AG04449 (cell line): ENCODE measurements around the gene PIP4K2A.
A peak's percentile ranks its signal among the peaks of the same experiment; 100 is the strongest.

Experiments used
- CTCF ChIA-PET: fragments of 350-600 bp; formaldehyde crosslinking; extraction: SDS; loops from one replicate; lab custom pipeline; 2021; ENCODE audit warnings: antibody characterized with exemption; lab: Yijun Ruan, JAX
- POLR2A ChIA-PET: fragments of 400-600, 350-600 bp; formaldehyde crosslinking; extraction: SDS; loops from one replicate; lab custom pipeline; 2020; ENCODE audit warnings: antibody characterized with exemption, inconsistent platforms; lab: Yijun Ruan, JAX
- DNase-seq: peaks from one replicate; pipeline ENCODE4 v3.0.0-alpha.2; 2010; ENCODE audit warnings: low read depth, low spot score
- H3K4me3 ChIP-seq: 2 replicates; pipeline ENCODE4 v1.5.1; 2011; ENCODE audit warnings: low read depth, mild to moderate bottlenecking, control low read depth, low read length
- TF ChIP-seq, protein P1 (sequence below): IDR thresholded peaks from one replicate; pipeline ENCODE4 v1.5.1; 2011; ENCODE audit warnings: mild to moderate bottlenecking, moderate library complexity, low read length, control low read depth, inconsistent platforms; ENCODE audit not compliant: insufficient read depth; ENCODE audit errors: missing control alignments

The PIP4K2A gene

DNA sequence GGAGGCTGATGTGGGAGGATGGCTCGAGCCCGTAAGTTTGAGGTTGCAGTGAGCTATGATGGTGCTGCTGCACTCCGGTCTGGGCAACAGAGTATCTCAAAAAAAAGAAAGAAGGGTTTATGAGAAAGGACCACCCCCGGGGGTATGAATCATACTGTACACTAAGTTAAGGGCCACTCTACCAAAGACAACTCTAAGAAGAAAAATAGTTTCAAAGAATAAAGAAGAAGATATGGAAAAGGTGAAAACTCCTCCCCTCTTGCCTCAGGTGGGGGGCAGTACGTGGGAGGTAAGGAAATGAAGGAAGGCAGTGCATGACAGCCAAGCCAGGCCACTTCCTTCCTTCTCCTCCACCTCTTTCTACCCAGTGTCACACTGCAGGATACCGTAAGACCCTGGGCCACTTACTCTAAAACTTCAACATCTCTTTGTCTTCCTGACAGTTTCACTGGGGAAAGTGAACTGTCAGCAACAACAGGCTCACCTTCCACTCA is 61.3 kb downstream of the PIP4K2A start:
- TF ChIP-seq, protein P1, sequence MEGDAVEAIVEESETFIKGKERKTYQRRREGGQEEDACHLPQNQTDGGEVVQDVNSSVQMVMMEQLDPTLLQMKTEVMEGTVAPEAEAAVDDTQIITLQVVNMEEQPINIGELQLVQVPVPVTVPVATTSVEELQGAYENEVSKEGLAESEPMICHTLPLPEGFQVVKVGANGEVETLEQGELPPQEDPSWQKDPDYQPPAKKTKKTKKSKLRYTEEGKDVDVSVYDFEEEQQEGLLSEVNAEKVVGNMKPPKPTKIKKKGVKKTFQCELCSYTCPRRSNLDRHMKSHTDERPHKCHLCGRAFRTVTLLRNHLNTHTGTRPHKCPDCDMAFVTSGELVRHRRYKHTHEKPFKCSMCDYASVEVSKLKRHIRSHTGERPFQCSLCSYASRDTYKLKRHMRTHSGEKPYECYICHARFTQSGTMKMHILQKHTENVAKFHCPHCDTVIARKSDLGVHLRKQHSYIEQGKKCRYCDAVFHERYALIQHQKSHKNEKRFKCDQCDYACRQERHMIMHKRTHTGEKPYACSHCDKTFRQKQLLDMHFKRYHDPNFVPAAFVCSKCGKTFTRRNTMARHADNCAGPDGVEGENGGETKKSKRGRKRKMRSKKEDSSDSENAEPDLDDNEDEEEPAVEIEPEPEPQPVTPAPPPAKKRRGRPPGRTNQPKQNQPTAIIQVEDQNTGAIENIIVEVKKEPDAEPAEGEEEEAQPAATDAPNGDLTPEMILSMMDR: no peak
- H3K4me3 ChIP-seq: no peak overlapping the region
- ChIA-PET CTCF (interaction anchor here (1.0 kb wide), 1 partner anchor 79 kb away, joined by 3 read pairs; no protein-coding TSS in a partner anchor), POLR2A (no interaction called here)
- no peak for DNase-seq

DNA sequence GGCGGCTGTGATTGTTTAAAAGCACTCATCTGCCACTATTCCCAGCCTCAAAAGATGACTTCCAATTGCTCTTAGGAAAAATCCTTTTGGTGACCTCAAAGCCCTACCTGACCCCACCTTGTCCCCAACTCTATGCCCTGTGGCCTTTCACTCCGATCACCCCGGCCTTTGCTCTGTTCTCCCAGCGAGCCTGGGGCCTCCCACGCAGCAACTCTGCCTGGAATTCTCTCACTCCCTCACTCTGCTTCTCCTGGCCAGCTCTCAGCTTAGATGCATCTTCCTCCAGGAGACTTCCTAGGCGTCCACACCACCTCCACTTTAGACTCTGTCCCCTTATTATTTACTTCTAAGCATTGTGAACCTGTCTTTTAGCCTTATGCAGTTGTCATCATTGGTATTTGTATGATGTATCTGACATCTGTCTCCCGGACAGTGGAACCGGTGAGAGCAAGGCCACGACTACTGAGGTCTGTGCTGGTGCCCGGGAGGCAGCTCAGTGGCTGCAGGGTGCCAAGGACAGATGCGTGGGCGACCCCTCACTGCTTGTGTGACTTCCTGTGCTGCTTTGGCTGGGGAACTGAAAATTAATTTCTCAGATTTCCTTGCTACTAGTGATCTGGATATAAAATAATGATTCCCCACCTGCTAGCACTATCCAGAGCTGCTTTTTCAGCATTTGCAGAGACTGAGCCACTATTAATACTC is 63.0 kb downstream of the PIP4K2A start:
- TF ChIP-seq, protein P1: no peak
- CTCF ChIA-PET: no interaction called here
- POLR2A ChIA-PET: no interaction called here
- DNase-seq: no peak
- no peak overlapping the region for H3K4me3 ChIP-seq

DNA sequence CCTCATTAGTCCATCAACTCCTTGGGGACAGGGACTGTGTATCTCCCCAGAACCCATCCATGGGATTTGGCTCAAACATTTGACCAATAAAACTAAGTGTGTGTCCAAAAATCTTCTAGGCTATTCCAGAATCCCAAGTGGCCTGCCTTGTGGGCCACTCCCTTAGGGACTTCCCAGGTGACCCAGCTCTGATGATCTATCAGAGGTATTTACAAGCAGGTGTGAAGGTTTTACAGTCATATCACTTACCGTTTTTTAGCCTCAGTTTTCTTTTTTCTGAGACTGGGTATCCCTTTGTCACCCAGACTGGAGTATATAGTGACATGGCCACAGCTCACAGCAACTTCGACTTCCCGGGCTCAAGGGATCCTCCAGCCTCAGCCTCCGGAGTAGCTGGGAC is 64.4 kb downstream of the PIP4K2A start:
- H3K4me3 ChIP-seq: no peak overlapping the region
- TF ChIP-seq, protein P1: no peak
- ChIA-PET CTCF (no interaction called here), POLR2A (interaction anchor here (0.9 kb wide), 1 partner anchor 23 kb away, joined by 3 read pairs; no protein-coding TSS in a partner anchor)
- no peak for DNase-seq

DNA sequence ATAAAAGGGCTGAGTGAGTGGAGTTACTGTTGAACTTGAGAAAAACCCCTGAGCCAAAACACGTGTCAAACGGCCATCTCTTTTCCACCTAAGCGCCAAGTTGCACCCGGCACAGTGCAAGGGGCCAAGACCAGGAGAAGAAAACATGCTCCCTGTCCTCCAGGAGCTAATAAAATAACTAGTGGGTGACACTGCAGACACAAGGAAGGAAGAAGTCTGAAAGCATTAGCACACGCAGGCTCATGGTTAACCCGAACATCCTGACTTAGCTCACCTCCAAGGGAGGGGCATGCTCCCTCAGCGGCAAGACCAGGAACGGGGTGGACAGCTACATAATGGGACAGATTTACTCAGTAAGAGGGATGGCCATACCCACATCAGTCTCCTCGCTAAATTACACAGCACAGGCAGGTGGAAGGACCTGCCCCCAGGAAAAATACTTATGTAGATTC is 65.0 kb downstream of the PIP4K2A start:
- no peak for DNase-seq
- CTCF ChIA-PET: no interaction called here
- no peak overlapping the region for H3K4me3 ChIP-seq
- TF ChIP-seq, protein P1: no peak
- POLR2A ChIA-PET: no interaction called here

DNA sequence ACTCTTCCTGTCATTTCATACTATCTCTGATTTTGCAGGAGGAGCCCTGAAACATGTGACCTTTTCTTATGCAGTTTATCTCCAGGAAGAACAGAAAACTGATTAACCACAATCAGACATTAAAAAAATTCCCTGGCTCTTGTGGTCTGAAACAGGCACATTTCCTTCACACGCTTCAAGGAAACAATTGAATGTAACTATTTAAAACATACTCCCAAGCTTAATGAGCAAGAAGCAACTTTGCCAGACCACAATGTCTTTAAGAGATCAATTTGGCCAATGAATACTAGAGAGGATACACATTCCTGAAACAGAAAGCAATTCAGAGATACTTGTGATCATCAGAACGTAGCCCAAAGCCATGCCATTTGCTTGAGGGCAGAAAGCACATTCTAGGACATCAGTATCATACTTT is 65.8 kb downstream of the PIP4K2A start:
- peak; percentile 55 for DNase-seq
- TF ChIP-seq, protein P1: no peak
- CTCF ChIA-PET: interaction anchor here (0.6 kb wide), 1 partner anchor 97 kb away, joined by 3 read pairs; no protein-coding TSS in a partner anchor
- POLR2A ChIA-PET: no interaction called here
- no peak overlapping the region for H3K4me3 ChIP-seq

DNA sequence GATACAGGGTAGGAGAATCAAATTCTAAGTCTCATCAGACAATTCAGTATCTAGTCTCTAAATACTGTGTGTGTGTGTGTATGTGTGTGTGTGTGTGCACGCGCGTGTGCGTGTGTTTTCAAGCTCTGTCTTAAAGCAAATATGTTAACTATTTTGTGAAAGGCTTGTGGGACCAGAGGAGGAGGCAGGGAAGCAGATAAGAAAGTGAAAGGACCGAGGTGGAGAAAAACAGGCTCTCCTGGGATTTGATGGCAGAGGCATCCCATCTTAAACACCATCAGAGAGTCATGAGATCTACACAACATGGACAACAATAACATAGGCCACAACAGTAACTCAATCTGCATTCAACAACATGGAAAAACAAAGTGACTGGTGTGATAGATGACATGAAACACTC is 67.1 kb downstream of the PIP4K2A start:
- ChIA-PET CTCF (no interaction called here), POLR2A (no interaction called here)
- H3K4me3 ChIP-seq: no peak overlapping the region
- no peak for DNase-seq
- TF ChIP-seq, protein P1: no peak
